Measurements from ENCODE around the gene BOC.
A peak's percentile ranks its signal among the peaks of the same experiment; 100 is the strongest.

The BOC gene

DNA sequence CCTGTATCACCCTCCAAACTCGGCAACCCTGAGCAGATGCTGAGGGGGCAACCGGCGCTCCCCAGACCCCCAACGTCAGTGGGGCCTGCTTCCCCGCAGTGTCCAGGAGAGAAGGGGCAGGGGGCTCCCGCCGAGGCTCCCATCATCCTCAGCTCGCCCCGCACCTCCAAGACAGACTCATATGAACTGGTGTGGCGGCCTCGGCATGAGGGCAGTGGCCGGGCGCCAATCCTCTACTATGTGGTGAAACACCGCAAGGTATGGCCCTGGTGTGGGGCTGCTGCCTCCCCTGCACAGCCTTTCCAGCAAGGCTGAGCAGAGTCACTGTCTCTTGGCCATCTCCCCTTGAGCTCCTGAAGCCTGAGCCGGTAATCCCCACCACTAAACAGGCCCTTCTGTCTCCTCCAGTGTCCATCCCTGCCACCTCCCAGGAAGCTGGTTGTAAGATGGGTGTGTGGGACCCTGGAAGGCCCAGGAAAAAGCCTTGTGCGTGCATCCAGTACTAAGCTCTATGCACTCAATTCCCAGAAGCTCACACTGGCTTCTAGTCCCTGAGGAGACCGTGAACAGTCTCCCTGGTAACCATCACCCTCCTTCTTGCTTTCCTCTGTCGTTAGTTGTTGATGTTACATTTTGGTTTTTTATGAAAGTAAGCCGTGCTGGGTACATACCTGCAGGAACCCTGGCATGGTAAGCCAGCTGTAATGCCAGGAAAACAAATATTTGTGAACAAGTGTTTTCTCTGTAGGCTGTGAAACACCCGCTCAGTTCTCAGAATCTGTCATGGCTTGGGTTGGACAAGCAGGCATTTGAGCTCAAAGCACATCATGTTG, 63.3 kb downstream of the BOC start:
- no peak for DNase-seq (ENCODE audit: extremely low read depth, insufficient read length)
- Histone ChIP-seq H3K4me3 (replicated peaks; ENCODE audit: low read depth, low read length) (no peak overlapping the region), H3K36me3 (ENCODE audit: control insufficient read depth, insufficient read depth, low read length) (no peaks in the 10 kb centered on the region), H3K27me3 (replicated peaks; ENCODE audit: control insufficient read depth, insufficient read depth, low read length) (no peaks in the 10 kb centered on the region)
- no peak for TF ChIP-seq CTCF (IDR thresholded peaks at IDR 0.05; ENCODE audit: insufficient read depth, low read length, poor library complexity, severe bottlenecking)

GRCh38 chr3:113275258-113275556, 63.9 kb downstream of the BOC start:
- Histone ChIP-seq H3K27me3 (replicated peaks; ENCODE audit: control insufficient read depth, insufficient read depth, low read length) (no peaks in the 10 kb centered on the region), H3K4me3 (replicated peaks; ENCODE audit: low read depth, low read length) (no peak overlapping the region), H3K36me3 (ENCODE audit: control insufficient read depth, insufficient read depth, low read length) (no peaks in the 10 kb centered on the region)
- TF ChIP-seq CTCF (IDR thresholded peaks at IDR 0.05; ENCODE audit: insufficient read depth, low read length, poor library complexity, severe bottlenecking) = no peak
- no peak for DNase-seq (ENCODE audit: extremely low read depth, insufficient read length)

GRCh38 chr3:113275583-113275928, 64.2 kb downstream of the BOC start:
- no peak for DNase-seq (ENCODE audit: extremely low read depth, insufficient read length)
- Histone ChIP-seq H3K4me3 (replicated peaks; ENCODE audit: low read depth, low read length) (no peak overlapping the region), H3K27me3 (replicated peaks; ENCODE audit: control insufficient read depth, insufficient read depth, low read length) (no peaks in the 10 kb centered on the region), H3K36me3 (ENCODE audit: control insufficient read depth, insufficient read depth, low read length) (no peaks in the 10 kb centered on the region)
- TF ChIP-seq CTCF (IDR thresholded peaks at IDR 0.05; ENCODE audit: insufficient read depth, low read length, poor library complexity, severe bottlenecking) = no peak

- peak overlapping the region; percentile 42 for H3K4me3 ChIP-seq (replicated peaks; ENCODE audit: low read depth, low read length)
- TF ChIP-seq CTCF (IDR thresholded peaks at IDR 0.05; ENCODE audit: insufficient read depth, low read length, poor library complexity, severe bottlenecking) = peak; percentile 10
- no peaks in the 10 kb centered on the region for H3K36me3 ChIP-seq (ENCODE audit: control insufficient read depth, insufficient read depth, low read length)
- H3K27me3 ChIP-seq (replicated peaks; ENCODE audit: control insufficient read depth, insufficient read depth, low read length) = no peaks in the 10 kb centered on the region
- peak; percentile 69 for DNase-seq (ENCODE audit: extremely low read depth, insufficient read length)
Measured at GRCh38 chr3:113275929-113276750, 64.8 kb downstream of the BOC start.

GRCh38 chr3:113276751-113277080, 65.4 kb downstream of the BOC start:
- Histone ChIP-seq H3K4me3 (replicated peaks; ENCODE audit: low read depth, low read length) (peak overlapping the region; percentile 42), H3K36me3 (ENCODE audit: control insufficient read depth, insufficient read depth, low read length) (no peaks in the 10 kb centered on the region), H3K27me3 (replicated peaks; ENCODE audit: control insufficient read depth, insufficient read depth, low read length) (no peaks in the 10 kb centered on the region)
- no peak for DNase-seq (ENCODE audit: extremely low read depth, insufficient read length)
- TF ChIP-seq CTCF (IDR thresholded peaks at IDR 0.05; ENCODE audit: insufficient read depth, low read length, poor library complexity, severe bottlenecking) = no peak

All from GM06990 (cell line).